ENCODE measurements around the gene ARL15.

- TF ChIP-seq CTCF (IDR thresholded peaks at IDR 0.05): no peak
- TF ChIP-seq POLR2A (IDR thresholded peaks at IDR 0.05): no peak
- TF ChIP-seq POLR2AphosphoS5 (IDR thresholded peaks at IDR 0.05): no peak
Measured at GRCh38 chr5:54221135-54221534, 89.2 kb downstream of the ARL15 start.

Data from breast epithelium (tissue), 3 donors.